Measurements from ENCODE around the gene WWOX.

DNA sequence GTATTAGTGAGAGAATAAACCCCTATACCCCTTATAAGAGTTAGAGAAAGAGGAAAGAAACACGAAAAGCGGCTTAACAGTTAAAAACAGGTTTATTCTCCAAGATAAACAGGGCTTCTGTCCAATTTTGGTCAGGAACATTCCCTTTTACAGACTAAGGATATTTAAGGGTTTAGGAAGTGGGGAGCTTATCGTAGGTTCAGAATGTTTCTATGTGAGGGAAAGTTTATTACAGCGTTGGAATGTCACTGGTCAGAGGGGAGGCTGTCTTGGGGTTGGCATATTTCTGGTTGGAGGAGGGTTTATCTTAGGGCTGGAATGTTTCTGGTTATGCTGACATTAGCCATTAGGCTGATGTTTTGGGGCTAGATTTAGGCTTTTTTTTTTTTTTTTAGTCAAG, 34.1 kb upstream of the WWOX start:
- TF ChIP-seq, protein P1, sequence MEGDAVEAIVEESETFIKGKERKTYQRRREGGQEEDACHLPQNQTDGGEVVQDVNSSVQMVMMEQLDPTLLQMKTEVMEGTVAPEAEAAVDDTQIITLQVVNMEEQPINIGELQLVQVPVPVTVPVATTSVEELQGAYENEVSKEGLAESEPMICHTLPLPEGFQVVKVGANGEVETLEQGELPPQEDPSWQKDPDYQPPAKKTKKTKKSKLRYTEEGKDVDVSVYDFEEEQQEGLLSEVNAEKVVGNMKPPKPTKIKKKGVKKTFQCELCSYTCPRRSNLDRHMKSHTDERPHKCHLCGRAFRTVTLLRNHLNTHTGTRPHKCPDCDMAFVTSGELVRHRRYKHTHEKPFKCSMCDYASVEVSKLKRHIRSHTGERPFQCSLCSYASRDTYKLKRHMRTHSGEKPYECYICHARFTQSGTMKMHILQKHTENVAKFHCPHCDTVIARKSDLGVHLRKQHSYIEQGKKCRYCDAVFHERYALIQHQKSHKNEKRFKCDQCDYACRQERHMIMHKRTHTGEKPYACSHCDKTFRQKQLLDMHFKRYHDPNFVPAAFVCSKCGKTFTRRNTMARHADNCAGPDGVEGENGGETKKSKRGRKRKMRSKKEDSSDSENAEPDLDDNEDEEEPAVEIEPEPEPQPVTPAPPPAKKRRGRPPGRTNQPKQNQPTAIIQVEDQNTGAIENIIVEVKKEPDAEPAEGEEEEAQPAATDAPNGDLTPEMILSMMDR (IDR thresholded peaks at IDR 0.05; ENCODE audit: borderline replicate concordance, extremely low read depth, low read length, poor library complexity, severe bottlenecking), result no peak
- no peak for TF ChIP-seq EZH2 (IDR thresholded peaks at IDR 0.05; ENCODE audit: borderline replicate concordance, low read depth, low read length, severe bottlenecking)
